ENCODE measurements around the gene RABL2B.
A peak's percentile ranks its signal among the peaks of the same experiment; 100 is the strongest.
"Not testable (repeated sequence)": the region's sequence is repeated elsewhere in the genome, so short reads cannot be mapped to it uniquely, and the experiment has no call there.

Gene RABL2B

GRCh38 chr22:50783033-50783879 lies at the start of gene RABL2B:
Gene RABL2B (minus strand): TSS chr22:50783636. CDS start chr22:50782294, 1,342 bp downstream.
- peak; percentile 3 for DNase-seq

DNA sequence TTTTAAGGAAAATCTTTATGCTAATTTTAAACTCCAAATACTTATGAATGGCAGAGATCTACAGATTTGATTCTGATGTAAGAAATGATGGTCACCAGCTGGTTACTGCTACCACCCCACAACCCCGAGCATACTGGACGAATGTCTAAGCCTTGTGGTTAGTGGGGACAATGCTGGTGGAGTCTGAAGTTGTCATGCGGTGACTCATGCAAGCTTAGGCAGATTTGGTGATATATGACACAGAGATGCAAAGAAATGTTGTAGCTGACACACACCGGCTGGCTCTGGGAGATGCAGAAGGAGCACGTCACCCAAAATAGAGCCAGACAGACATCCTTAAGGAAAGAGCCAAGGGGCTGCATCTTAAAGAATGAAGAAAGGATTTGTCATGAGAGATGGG lies 3.5 kb upstream of the RABL2B start:
- not testable (repeated sequence) for DNase-seq

GRCh38 chr22:50785289-50785688 lies 1.9 kb upstream of the RABL2B start:
- not testable (repeated sequence) for DNase-seq

DNA sequence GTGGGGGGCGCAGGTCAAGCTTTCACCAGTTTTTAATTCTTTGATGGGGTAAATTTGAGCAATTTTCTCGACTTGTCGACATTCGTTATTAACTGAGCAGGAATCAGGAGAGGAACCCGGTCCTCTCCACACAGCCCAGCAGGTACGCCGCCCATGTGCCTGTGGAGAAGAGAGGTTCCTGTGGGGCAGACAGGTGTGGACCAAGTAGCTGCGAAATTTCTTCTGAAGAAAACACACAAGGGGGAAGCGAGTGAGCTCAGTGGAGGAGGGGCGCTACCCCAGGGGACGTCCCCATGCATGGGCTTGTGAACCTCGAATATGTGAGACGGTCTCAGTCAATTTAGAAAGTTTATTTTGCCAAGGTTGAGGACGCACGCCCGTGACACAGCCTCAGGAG lies 442 bp upstream of the RABL2B start:
- DNase-seq = not testable (repeated sequence)

DNA sequence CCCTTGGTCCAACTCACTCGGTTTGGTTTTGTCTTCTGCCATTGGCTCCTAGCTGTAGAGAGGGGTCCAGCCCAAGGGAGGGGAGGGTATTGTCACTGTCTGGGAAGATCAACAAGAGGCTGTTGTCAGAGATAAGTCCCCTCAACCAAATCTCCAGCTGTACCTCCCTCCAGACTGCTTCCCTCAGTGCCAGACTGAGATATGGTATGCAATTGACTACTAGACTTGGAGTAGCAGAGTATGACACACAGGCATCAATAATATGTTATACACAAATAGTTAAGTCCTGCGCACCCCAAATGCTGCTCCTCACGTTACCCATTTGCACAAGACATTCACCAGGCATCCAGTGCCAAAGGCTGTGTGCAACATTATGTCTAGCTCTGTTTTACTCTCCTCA lies 1.2 kb downstream of the RABL2B start:
- DNase-seq = not testable (repeated sequence)

DNA sequence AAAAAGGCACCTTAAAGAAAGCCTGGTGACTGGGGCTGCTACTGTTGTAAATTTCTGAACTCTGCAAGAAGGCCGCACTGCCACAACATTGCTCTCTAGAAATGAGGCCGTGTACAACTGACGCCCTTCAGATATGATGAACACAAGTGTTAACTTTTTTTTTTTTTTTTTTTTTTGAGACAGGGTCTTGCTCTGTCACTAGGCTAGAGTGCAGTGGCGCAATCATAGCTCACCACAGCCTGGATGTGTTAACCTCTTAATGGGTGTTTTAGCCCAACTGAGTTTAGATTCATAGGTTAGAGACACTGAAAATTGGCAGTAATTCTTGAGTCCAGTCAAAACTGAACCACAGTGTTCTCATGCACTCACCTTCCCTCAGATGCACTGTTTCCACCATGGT lies 3.2 kb downstream of the RABL2B start:
- not testable (repeated sequence) for DNase-seq

- not testable (repeated sequence) for DNase-seq
These were observed 5.8 kb downstream of the RABL2B start for GRCh38 chr22:50777631-50778030.

- peak; percentile 1 for DNase-seq
These were observed 8.3 kb downstream of the RABL2B start for GRCh38 chr22:50775132-50775531.

GRCh38 chr22:50764288-50764687 lies 19.1 kb downstream of the RABL2B start:
- not testable (repeated sequence) for DNase-seq

DNA sequence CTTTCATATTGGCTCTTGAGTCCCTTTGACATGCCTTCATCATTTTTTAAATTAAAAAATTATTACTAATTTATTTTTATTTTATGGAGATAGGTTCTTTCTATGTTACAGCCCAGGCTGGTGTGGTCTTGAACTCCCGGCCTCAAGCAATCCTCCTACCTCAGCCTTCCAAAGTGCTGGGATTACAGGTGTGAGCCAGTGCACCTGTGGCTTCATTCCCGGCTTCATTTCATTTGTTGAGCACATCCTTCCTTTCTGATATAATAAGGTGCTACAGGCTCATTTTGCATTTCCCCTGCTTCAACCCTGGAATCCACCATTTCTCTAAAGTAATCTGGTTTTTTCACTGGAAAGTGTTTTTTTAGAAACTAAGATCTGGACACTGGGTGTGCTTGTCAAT lies 21.6 kb downstream of the RABL2B start:
- not testable (repeated sequence) for DNase-seq

DNA sequence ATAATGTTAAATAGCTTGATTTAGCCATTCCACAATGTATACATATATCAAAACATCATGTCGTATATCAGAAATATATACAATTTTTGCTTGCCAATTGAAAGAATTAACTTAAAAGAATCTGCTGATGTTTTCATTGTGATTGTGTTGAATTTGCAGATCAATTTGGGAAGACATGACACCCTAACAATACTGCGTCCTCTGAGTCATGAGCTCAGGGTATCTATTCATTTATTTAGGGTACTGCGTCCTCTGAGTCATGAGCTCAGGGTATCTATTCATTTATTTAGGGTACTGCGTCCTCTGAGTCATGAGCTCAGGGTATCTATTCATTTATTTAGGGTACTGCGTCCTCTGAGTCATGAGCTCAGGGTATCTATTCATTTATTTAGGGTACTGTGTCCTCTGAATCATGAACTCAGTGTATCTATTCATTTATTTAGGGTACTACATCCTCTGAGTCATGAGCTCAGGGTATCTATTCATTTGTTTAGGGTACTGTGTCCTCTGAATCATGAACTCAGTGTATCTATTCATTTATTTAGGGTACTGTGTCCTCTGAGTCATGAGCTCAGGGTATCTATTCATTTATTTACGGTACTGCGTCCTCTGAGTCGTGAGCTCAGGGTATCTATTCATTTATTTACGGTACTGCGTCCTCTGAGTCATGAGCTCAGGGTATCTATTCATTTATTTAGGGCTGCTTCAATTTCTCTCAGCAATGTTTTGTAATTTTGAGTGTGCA lies 23.7 kb downstream of the RABL2B start:
- DNase-seq = not testable (repeated sequence)

DNA sequence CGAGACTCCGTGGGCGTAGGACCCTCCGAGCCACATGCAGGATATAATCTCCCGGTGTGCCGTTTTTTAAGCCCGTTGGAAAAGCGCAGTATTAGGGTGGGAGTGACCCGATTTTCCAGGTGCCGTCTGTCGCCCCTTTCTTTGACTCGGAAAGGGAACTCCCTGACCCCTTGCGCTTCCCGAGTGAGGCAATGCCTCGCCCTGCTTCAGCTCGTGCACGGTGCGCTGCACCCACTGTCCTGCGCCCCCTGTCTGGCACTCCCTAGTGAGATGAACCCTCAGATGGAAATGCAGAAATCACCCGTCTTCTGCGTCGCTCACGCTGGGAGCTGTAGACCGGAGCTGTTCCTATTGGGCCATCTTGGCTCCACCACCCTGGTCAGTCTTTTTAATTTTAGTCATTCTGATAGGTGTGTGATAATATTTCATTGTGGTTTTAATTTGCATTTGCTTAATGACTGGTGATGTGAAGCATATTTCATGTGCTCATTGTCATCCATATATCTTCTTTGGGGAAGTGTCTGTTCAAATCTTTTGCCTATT lies 26.4 kb downstream of the RABL2B start:
- not testable (repeated sequence) for DNase-seq

GRCh38 chr22:50756406-50756805 lies 27.0 kb downstream of the RABL2B start:
- DNase-seq = not testable (repeated sequence)

DNA sequence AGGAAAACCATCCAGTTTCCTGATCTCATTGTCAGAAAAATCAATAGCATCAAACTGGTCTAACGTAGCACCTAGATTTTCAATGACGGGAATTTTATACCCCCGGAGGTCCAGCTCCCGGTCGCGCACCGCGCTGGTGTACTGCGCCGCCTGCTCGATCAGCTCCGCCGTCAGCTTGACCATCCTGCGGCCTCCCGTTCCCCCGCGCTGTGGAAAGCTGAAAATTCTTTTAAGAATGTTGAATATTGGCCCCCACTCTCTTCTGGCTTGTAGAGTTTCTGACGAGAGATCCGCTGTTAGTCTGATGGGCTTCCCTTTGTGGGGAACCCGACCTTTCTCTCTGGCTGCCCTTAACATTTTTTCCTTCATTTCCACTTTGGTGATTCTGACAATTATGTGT lies 28.2 kb downstream of the RABL2B start:
- not testable (repeated sequence) for DNase-seq

DNA sequence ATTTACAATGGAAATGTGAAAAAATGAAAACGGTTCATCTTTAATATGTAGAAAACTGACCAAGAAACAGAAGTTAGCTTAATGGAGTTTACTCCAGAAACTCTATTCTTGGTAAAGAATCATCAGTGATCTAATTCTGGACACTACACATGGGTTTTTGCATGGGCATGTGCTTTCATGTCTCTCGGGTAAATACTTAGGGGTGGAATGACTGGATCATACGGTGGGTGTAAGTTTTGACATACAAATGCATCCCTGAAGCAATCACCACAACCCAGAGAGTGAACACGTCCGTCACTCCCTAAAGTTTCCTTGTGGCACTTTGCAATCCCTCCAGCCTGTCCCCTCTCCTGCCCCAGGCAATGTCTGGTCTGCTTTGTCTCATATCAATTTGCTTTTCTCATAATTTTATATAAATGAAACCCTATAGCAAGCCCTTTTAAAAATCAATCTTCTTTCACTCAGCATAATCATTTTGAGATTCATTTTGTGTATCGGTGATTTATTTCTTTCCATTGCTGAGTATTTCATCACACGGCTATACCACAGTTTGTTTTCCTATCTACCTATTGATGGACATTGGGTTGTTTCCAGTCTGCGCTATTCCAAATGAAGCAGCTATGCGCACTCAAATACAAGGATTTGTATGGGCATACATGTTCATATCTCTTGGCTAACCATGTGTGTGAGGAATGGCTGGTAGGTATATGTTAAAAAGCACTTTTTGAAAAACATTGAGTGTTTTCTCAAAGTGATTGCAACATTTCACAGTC lies 33.9 kb downstream of the RABL2B start:
- not testable (repeated sequence) for DNase-seq

GRCh38 chr22:50748630-50749029 lies 34.8 kb downstream of the RABL2B start:
- not testable (repeated sequence) for DNase-seq

GRCh38 chr22:50747521-50747920 lies 35.9 kb downstream of the RABL2B start:
- not testable (repeated sequence) for DNase-seq

- not testable (repeated sequence) for DNase-seq
These were observed 39.0 kb downstream of the RABL2B start for GRCh38 chr22:50744424-50744823.

DNA sequence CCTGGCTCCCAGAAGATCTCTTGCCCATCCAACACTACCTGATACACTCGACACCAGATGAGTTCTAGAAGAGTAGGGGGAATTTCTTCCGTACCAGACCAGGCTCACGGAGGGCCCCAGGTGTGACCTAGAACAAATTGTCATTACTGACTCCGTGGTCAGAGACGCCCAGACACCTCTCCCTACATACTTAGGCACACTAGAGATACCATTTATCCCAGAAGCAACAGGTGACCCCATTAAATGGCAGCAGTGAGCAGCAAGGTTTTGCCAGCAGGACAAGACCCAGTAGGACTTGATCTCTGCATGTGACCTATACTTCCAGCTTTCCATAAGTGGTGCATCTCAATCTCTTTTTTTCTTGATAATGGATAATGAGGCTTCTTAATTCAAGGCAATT lies 42.7 kb downstream of the RABL2B start:
- DNase-seq = not testable (repeated sequence)

- DNase-seq = no peak
These were observed 43.5 kb downstream of the RABL2B start for GRCh38 chr22:50739894-50740293.

DNA sequence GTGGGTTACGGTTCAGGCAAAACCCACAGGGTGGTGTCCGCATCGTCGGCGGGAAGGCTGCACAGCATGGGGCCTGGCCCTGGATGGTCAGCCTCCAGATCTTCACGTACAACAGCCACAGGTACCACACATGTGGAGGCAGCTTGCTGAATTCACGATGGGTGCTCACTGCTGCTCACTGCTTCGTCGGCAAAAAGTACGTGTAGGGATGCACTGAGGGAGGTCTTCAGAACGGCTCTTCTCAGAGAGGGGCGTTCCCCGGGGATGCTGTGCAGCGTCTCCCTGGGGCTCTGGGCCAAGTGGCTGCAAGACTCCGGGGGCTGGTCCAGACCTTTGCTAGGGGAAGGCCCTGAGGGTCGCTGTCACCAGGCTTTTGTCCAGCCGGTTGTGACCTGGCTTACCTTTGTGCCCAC lies 44.2 kb downstream of the RABL2B start:
- no peak for DNase-seq

- DNase-seq = no peak
These were observed 44.7 kb downstream of the RABL2B start for GRCh38 chr22:50738649-50739227.
